ENCODE measurements around the gene TNS1.

The TNS1 gene

GRCh38 chr2:217753460-217754200, 249.2 kb downstream of the TNS1 start:
- DNase-seq, result peak; percentile 58

DNA sequence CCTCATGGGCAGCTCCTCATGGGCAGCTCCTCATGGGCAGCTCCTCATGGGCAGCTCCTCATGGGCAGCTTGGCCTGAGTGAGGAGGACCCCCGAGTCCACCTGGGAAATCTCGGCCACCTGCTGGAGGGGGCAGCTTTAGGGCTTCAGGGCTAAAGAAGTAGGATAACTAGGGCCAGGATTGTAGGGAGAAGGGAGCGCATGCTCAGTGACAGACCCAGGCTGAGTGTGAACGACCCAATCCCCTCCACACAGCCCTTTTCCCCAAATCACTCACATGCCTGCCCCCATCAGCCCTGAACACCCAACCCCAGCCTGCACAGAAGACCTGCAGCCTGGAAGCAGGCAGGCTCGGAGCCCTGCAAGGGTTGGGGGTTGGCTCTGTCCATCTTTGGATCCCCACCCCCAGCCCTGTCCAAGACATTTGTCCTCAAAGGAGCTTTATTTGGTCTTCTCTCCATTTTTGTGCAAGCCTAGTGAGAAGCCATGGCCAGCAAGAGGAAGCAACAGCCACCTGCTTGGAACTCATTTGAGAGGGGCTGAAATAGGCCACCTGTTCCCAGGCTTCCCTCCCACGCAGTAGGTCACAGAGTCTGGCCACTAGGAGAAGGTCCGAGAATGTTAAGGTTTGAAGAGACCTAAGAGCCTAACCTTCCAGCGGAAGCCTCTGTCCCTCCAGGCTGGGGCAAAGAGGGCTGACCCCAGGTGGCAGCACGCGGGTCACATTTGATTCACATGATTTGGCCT, 249.9 kb downstream of the TNS1 start:
- DNase-seq, result no peak

DNA sequence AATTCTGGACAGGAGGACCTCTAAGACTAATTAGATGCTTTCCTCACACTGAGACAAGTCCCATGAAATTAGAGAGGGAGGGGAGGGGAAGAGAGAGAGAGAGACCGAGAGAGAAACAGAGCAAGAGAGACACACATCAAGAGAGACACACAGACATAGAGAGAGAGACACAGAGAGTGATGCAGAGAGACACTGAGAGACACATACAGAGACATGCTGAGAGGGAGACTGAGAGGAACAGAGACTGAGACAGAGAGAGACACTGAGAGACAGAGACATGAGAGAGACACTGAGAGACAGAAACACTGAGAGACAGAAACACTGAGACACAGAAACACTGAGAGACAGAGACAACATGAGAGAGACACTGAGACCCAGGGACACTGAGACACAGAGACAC, 250.8 kb downstream of the TNS1 start:
- no peak for DNase-seq

- DNase-seq, result no peak
Observed at GRCh38 chr2:217751192-217751591, 251.6 kb downstream of the TNS1 start.
